Nephron (organoid): Measurements from ENCODE around the gene URAD.

ENCODE experiments used
- H3K27ac Mint-ChIP-seq, 3 experiments: 2 replicates each; pipeline ENCODE4 v1.8.0; 2020; ENCODE audit warnings: mixed read lengths in 3 of 3, mild to moderate bottlenecking in 2 of 3, moderate library complexity in 1 of 3
- H3K27me3 Mint-ChIP-seq: 2 replicates; pipeline ENCODE4 v1.8.0; 2021; ENCODE audit warnings: low read depth, mild to moderate bottlenecking, moderate library complexity, mixed read lengths
- H3K36me3 Mint-ChIP-seq: 2 replicates; pipeline ENCODE4 v1.8.0; 2020; ENCODE audit warnings: low read depth, mixed read lengths
- H3K4me1 Mint-ChIP-seq: 2 replicates; pipeline ENCODE4 v1.8.0; 2020; ENCODE audit warnings: mixed read lengths
- H3K4me3 Mint-ChIP-seq, 3 experiments: 2 replicates each; pipeline ENCODE4 v1.8.0; 2020; ENCODE audit warnings: mild to moderate bottlenecking in 3 of 3, mixed read lengths in 3 of 3, moderate library complexity in 2 of 3
- H3K9me3 Mint-ChIP-seq: 2 replicates; pipeline ENCODE4 v1.8.0; 2020; ENCODE audit warnings: mixed read lengths
- CTCF ChIP-seq, 3 experiments: fragments of 200-600 bp; sonication (generic); IDR thresholded peaks; one replicate each; pipeline ENCODE4 v1.5.0; 2021; ENCODE audit warnings: antibody characterized with exemption in 3 of 3; ENCODE audit not compliant: unreplicated experiment in 3 of 3

URAD gene

DNA sequence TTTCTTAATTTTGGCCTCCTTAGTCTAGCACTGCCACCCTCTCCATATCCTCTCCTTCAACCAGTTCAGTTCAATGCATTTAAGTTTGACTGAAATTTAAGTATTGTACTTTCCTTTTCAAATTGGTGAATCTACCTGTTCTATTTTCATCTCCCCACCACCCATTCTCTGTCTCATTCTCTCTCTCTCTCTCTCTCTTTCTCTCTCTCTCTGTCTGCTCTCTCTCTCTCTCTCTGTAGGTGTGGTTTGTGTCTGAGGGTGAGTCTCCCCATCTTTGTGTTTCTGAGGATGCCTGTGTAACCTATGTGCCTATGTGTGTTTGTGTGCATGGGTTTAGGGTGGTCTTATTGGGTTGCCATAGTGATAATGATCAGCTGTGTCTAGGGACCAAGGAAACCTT, 58.6 kb downstream of the URAD start:
- peaks cover 12% of the 10 kb centered on the region for H3K9me3 Mint-ChIP-seq
- H3K27me3 Mint-ChIP-seq = peaks cover 90% of the 10 kb centered on the region
- no peaks in the 10 kb centered on the region for H3K36me3 Mint-ChIP-seq
- H3K27ac Mint-ChIP-seq = no peak overlapping the region
- TF ChIP-seq CTCF (IDR thresholded peaks at IDR 0.05; ENCODE audit: unreplicated experiment in 3 of 3) = no peak
- H3K4me1 Mint-ChIP-seq = peaks cover 13% of the 10 kb centered on the region
- H3K4me3 Mint-ChIP-seq = no peak overlapping the region

DNA sequence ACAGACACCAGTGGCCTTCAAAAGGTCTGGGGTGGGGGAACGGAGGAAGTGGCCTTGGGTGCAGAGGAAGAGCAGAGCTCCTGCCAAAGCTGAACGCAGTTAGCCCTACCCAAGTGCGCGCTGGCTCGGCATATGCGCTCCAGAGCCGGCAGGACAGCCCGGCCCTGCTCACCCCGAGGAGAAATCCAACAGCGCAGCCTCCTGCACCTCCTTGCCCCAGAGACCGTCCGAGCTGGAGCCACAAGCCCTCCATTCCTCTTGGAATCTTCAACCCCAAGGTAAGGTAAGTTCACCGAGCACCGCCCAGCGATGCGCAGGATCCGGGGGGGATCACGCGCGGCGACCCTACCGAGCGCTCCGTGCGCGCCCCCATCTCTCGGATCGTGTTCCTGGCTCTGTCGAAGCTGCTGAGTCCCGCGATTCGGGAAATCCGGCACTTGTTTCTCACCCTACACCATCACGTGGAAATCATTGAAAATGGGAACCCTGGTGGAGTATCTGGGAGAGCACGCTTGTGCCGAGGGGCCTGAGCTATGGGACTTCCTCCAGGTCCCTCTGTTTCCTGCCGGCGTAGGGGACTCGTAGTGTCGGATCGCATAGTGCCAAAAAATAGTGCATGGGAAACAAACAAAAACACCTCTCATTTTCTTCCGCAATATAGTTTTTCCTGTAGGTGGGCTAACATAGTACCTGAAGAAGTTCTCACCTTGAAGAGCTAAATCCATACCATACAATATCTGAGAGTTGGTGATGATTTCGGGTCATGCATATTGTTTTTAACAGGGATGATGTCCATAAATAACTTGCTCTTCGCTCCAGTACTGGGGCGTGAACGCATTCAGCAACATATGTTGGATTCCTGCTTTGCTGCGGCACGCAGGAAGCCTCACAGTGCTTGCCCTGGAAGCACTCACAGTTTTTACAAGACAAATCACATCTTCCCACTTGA, 59.4 kb downstream of the URAD start:
- H3K4me3 Mint-ChIP-seq = peak overlapping the region in 1 of 3 experiments; percentile 40
- peaks cover 17% of the 10 kb centered on the region for H3K4me1 Mint-ChIP-seq
- TF ChIP-seq CTCF (IDR thresholded peaks at IDR 0.05; ENCODE audit: unreplicated experiment in 3 of 3) = no peak
- no peaks in the 10 kb centered on the region for H3K36me3 Mint-ChIP-seq
- H3K9me3 Mint-ChIP-seq = peaks cover 15% of the 10 kb centered on the region
- no peak overlapping the region for H3K27ac Mint-ChIP-seq
- H3K27me3 Mint-ChIP-seq = peaks cover 97% of the 10 kb centered on the region

- TF ChIP-seq CTCF (IDR thresholded peaks at IDR 0.05; ENCODE audit: unreplicated experiment in 3 of 3) = no peak
- Mint-ChIP-seq H3K36me3 (no peaks in the 10 kb centered on the region), H3K9me3 (peaks cover 18% of the 10 kb centered on the region), H3K4me1 (peaks cover 24% of the 10 kb centered on the region), H3K27me3 (peaks cover 97% of the 10 kb centered on the region), H3K27ac (no peak overlapping the region), H3K4me3 (peak overlapping the region in 1 of 3 experiments; percentile 4)
Measured at GRCh38 chr13:27928353-27928804, 60.1 kb downstream of the URAD start.
